T1000 (cell line): Measurements from ENCODE around the gene HYLS1.

ENCODE experiments used
- DNase-seq: peaks from one replicate; lab custom pipeline; 2025; ENCODE audit warnings: mixed read lengths; lab: John Stamatoyannopoulos, UW

HYLS1 gene

DNA sequence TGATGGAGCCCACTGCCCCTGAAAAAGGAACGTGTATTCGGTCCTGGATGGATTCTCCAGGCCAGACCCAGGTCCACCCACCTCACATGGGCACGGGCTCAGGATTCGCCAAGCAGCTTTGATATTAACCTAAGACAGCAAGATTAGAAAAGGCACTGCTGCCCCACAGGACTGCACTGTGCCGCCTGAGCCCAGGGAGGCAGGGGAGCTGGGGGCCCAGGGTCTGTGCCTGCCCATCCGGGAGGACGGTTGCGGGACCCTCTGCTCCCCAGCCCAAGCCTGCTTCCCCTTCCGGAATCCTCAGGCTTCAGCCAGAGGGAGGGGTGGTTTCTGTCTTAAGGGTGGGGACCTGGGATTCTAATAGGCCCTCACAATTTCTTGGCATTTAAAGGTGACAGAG lies 44.8 kb downstream of the HYLS1 start:
- DNase-seq: no peak

DNA sequence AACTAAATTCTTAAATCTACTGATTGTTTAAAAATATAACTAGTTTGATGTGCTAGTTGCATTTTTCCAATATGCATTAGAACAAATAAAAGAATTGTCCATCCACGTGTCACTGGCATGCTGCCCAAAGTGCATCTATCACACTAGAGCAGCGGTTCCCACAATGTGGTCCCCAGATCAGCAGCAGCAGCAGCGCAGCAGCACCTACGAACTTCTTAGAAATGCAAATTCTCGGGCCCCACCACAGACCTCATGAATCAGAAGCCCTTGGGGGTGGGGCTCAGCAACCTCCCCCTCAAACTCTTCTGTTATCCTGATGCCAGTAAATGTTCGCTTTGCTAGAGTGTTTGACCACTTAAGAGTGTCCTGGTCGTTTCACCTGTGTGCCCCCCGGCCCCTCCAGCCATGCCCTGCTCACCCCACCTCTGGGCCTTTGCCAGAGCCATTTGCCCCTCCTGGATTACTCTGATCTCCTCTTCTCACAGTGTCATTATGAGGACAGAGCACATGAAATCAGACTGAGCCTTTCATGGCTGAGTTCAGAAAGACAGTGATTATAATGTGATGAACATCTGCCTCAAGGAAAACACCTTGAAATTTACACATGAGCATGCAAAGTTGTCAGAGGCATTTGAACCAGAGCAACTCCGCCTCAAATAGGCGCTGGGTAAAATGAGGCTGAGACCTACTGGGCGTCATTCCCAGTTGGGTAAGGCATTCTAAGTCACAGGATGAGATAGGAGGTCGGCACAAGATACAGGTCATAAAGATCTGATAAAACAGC lies 45.8 kb downstream of the HYLS1 start:
- no peak for DNase-seq

- no peak for DNase-seq
Observed at GRCh38 chr11:125934473-125934872, 47.0 kb downstream of the HYLS1 start.

DNA sequence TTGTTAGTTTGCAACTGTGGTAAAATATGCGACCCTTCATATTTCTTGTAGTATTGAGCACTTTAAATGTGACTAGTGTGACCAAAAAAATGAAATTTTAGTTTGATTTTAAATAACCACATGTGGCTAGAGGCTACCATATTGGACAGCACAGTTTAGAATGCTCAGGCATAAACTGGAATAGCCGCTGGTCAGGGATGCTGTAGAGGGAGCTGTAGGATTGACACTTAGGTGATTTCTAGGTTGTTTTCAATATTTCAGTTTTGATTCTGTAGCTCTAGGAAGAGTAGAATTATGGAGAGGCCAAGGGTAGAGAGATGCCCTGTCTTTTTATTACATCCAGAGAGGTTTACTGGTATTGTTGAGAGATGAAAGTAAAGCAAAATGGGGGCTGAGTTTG lies 47.6 kb downstream of the HYLS1 start:
- DNase-seq: no peak

DNA sequence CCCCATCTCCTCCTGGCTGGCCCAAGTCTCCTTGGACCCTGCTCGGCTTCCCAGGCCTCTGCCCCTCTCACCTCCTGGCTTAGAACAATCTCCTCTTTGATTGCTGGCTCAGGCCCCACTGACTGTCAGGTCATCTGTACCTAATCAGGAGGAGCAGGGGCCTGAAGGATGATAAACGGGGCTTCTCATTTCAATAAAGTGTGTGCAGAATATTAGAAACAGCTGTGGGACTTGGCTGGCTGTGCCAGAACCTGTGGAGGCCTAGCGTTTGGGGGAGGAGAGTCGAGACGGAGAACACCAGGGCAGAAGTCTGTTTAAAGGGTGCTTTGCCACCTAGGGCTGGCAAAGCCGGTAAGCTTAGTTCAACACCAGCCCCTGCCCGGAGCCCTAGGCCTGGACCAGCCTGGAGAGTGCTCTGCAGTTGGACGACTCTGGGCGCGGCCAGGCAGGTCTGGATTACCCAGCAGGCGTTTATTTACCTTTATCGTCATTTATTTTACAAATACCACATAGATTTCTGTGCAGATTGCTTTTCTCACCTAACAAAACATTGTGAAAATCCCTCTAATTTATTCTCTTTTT lies 48.2 kb downstream of the HYLS1 start:
- no peak for DNase-seq

DNA sequence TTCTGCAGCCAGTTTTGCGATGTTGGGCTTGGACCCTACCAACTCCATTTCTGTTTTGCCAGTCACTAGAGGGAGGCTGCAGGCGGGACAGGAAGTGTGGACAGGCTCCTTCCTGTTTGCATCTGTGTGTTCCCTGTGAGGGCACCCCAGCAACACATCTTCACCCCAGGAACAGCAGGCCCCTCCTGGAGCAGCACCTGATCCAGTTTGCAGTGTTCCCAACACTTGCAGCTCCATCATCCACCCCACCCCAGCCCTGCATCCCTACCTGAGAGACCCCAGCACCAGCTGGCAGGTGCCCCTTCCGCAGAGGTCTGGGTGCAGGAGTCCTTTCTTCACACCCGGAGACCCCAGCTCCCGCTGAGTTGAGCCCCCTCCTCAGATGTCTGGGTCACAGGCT lies 51.0 kb downstream of the HYLS1 start:
- DNase-seq: no peak

DNA sequence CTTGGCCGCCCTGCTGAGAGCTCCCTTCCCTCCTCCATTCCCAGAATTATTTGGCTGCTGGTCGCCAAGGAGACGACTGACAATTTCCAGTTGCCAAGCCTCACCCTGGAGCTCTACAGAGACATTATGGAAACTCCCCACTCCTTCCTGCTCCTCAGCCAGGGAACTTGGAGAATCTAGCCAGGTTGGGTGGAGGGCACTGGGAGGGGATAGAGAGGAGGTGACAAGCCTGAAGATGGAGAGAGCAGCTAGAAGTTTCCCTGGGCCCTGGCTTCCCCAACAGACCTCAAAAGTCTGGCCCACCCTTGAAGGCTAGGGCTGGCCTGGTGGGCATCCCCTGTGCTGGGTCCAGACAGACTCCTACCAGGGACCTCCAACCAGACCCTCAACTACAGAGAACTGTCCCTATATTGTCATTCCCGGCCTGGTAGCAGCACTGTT lies 51.6 kb downstream of the HYLS1 start:
- no peak for DNase-seq

DNA sequence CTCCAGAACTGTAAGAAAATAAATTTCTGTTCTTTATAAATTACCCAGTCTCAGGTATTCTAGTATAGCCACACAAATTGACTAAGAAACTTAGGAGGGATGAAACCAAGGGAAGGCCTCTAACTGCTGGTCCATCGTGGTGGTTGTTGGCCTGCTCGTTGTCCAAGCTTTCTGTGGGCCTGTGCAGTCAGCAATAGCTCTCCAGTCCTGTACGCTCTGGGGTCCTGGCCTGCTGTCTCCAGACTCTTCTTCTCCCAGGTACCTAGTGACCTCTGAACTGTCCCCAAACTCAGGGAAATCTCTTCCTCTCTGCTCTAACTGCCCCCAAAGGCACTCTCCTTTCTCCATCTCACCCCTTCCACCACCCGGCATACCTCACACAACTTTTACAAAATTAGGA lies 52.7 kb downstream of the HYLS1 start:
- DNase-seq: no peak

GRCh38 chr11:125941267-125941618 lies 53.8 kb downstream of the HYLS1 start:
- no peak for DNase-seq

- no peak for DNase-seq
Observed at GRCh38 chr11:125941619-125942611, 54.4 kb downstream of the HYLS1 start.

DNA sequence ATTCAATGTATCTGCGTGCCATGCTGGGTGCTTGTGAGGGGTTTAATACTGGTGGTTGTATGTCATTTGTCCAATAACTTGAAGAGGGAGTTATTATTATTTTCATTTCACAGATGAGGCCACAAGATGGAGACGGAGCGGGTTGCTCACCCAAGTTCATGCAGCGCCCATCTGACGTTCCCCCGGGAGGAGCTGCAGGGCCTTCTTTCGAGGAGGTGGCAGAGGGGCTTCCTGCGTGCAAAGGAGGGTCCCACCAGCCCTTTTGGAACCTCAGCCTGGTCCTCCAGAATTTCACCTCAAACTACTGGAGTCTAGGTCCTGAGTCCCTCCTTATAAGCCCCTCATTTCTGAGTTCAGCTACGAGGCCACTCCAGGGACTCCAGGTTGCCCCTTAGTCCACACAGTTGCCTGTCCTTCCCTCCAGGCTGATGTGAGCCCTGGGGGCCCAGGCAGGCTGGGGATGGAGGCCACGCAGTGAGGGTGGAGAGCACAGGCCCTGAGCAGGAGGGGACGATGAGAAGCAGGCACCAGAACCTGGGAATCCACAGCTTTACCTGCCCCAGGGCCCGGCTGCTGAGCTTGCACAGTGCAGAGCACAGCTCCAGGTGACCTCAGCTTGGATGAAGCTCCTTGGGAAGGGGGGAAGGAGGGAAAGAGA lies 55.4 kb downstream of the HYLS1 start:
- no peak for DNase-seq

GRCh38 chr11:125943661-125944349 lies 56.3 kb downstream of the HYLS1 start:
- DNase-seq: no peak

DNA sequence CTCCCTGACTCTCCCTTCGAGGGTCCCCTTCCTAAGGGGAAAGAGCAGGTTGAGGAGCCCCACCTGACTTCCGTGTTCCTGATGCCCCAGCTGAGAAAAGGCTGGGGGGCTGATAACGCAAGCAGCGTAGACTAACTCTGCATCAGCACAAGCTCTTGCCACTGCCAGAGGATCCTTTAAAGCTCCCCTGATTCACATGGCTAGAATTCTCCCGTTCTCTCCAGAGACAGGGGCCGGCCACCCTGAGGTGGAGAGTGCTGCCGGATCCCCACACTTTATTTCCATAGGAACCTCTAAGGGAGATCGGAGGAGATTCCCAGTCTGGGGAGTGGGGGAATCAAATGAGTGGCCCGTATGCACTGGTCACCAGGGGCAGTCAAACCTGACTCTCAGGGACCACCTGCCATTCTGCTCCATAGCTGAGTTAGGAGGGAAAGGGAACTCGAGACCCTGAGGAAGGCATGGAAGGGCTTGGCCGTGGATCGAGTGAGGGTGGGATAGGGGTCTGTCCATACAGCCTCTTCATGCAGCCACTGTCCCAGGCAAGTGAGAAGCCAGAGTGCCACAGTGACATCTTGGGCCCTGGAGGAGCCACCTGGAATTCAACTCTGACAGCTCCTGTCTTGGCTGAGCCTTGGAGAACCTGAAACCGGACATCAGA lies 57.0 kb downstream of the HYLS1 start:
- DNase-seq: no peak

- no peak for DNase-seq
Observed at GRCh38 chr11:125945011-125945796, 57.7 kb downstream of the HYLS1 start.

DNA sequence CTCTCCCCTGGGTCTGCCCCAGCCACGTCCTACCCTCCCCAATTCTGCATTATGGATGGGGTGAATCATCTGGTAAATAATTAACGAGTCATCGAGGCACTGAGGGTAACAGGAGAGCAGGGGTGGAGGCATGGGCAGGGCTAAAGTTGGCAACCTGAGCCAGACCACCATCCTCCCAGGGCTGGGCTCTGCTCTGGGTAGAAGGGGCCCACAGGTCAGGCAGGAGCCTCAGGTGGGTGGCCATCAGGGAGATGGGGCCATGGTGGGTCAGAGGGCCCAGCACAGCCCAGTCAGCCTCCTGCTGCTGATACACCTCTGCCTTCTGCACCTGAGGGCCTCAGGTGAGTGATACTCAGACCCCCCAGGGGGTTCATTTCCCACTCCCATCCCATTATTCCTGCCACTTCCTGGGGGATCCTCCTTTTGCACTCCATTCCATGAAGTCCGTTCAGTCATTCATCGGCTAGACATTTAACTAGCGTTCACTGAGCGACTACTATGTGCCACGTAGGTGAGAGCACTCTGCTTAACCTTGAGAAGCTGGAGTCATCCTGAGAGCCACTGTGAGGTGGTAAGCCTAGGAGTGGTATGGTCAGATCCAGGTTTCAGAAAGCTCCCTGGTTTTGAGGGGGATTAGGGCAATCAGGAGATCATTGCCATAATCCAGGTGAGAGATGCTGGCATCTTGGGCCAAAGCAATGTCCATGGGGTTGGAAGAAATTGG lies 58.5 kb downstream of the HYLS1 start, which contains the start of gene VSIG10L2:
TSS of gene VSIG10L2 (plus strand) at position 248 of the 724 bp plus-strand sequence. CDS start at position 260, 12 bp downstream.
- DNase-seq: no peak

DNA sequence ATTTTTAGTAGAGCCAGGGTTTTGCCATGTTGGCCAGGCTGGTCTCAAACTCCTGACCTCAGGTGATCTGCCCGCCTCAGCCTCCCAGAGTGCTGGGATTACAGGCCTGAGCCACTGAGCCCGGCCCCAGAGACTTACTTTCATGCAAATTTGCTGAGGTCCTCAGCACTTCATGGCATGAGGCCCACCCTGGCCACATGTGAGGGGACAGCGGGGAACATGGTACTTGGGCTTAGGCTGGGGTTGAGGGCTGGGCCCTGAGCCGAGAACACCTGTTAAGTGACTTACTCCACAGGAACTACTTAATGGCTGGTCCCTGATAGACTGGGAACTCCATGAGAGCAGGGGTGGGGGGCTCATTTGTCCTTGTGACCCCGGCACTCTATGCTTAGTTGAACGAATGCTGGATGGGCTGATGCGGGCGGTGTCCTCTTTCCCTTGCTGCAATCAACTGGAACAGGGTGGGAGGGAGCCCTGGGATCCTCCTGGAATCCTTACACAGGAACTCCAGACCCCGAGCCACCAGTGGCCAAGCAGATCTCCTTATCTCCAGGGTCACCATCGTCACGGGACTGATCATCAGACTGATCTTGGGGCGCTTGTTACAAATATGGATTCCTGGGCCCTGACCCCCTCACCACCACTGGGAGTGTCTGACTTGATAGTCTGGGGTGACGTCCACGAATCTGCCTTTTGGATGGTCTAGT lies 59.4 kb downstream of the HYLS1 start:
- DNase-seq: no peak

DNA sequence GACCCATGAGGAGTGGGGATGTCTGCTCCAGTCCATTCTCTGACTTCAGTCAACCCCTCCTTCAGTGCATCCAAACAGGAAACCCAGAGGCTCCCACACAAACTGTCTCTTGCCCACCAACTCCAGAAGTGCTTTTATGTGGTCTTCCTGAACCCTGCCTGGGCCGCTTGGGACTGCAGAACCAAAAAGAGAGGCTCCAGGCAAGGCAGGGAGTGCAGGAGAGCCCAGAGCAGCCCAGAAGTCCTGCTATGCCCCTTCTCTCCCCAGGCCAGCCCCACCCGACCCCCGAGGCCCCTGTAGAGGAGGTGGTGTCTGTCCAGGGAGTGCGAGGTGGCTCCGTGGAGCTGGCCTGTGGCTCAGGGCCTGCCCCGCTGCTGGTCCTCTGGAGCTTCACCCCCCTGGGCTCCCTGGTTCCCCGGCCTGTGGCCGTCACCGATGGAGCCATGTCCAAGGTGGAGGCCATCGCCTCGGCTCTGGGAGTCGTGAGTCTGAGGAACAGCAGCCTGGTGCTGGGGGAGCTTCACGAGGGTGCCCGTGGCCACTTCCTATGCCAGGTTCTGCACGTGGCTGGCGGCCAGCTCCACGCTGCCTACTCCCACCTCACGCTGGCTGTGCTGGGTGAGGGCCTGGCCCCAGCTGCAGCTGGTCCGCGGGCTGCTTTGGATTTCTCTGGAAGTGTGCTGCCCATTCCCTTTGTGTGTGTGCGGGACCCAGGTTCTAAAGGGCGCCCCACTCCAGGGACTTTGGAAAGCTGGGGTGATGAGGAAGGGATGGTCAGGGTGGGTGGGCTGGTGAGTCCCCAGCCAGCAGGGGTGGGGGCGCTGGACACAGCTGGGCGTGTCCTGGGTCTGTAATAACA lies 60.2 kb downstream of the HYLS1 start:
- DNase-seq: no peak
